Pancreas (tissue), 10 donors: ENCODE data around the gene NOL4L. TPM values are rescaled to one million over a fixed set of nuclear protein-coding genes. Genes with fewer than 3 reads are reported as not detected.
A peak's percentile ranks its signal among the peaks of the same experiment; 100 is the strongest.

Experiments used
- ATAC-seq, 4 donors: fragments of 200-7000 bp; cut with Tn5 transposase; one replicate each; pipeline versions ENCODE4 v1.8.0 to v1.9.1; 2020; ENCODE audit warnings: mild to moderate bottlenecking in 4 of 4, moderate library complexity in 4 of 4
- DNase-seq, 6 donors: peaks; one replicate each; pipeline ENCODE4 v3.0.0-alpha.2; 2020
- FAIRE-seq: peaks from 2 replicates; lab custom pipeline; 2012; peaks lifted over from hg19 to GRCh38; lab: Jason Lieb, UNC
- H3K27ac ChIP-seq, 4 donors: fragments of 200-600 bp; sonication (generic); 1 replicate in 3 of 4; 2 replicates in 1 of 4; pipeline versions ENCODE4 v1.5.0 to v1.8.0; 2020
- H3K27me3 ChIP-seq, 4 donors: fragments of 200-600 bp; one replicate each; pipeline ENCODE4 v1.8.0; 2021
- H3K36me3 ChIP-seq, 3 donors: fragments of 200-600 bp; sonication (generic) in 1 of 3; one replicate each; pipeline versions ENCODE4 v1.5.0 to v1.8.0; 2020 to 2021
- H3K4me1 ChIP-seq, 3 donors: fragments of 200-600 bp; one replicate each; pipeline ENCODE4 v1.8.0; 2021
- H3K4me3 ChIP-seq, 4 donors: fragments of 200-600 bp; sonication (generic) in 2 of 4; one replicate each; pipeline versions ENCODE4 v1.5.0 to v1.8.0; 2020 to 2021
- H3K9me3 ChIP-seq, 4 donors: fragments of 200-600 bp; one replicate each; pipeline ENCODE4 v1.8.0; 2021
- CTCF ChIP-seq, 4 donors: fragments of 200-600 bp; sonication (generic) in 3 of 4; IDR thresholded peaks; one replicate each; pipeline versions ENCODE4 v1.5.0 to v1.8.0; 2021; ENCODE audit warnings: antibody characterized with exemption in 4 of 4
- WGBS, 2 donors: extraction: QIAGEN DNeasy Blood & Tissue Kit; methylation state at CpG; one replicate each; pipeline ENCODE4 v1.1.7; 2013; 5-methylcytosine and 5-hydroxymethylcytosine counted together
- intact Hi-C, 3 donors: fragments of 100-400 bp; cut with DNase I; formaldehyde crosslinking; loops; one replicate each; pipeline versions ENCODE4 v1.11.1 to v1.14.2; 2022
- polyA plus RNA-seq, 2 donors: library from polyadenylated mRNA; stranded (reverse); fragments of 200-250 nt; gene quantifications; one replicate each; pipeline ENCODE4 v1.2.3, GENCODE V29; 2013
- total RNA-seq, 6 donors: library from RNA; stranded (reverse); fragmentation: NEBNext Ultra II Directional in 4 of 6; extraction: Animal tissue kit (Norgen Biotek cat#: 25700) in 4 of 6; gene quantifications; one replicate each; pipeline versions ENCODE4 v1.2.1 to v1.2.4, GENCODE V29; 2021 to 2023
- donor health status: healthy with polysubstance abuse.
- donor health status: DM: no; HTN: no; CAD: no; lungs with moderate emphysema.
- donor health status: DM: no; HTN: no; CAD: no.
- donor health status: control.
- donor health status: control.
- donor health status: Bipolar disorder and iron deficiency.
- donor health status: DM: yes; HTN: yes; CAD: no.
- donor health status: DM: no; HTN: no; CAD: no.
- donor health status: DM: no; HTN: no; CAD: no.
- donor health status: DM: yes; HTN: yes; CAD: no.

The NOL4L gene
- total and polyA plus RNA-seq, 8 donors, result 8.7 to 14.5 (median 10.2) TPM

- Histone ChIP-seq H3K9me3 (no peaks in the 10 kb centered on the region), H3K27ac (no peak overlapping the region), H3K4me1 (peaks cover 30 to 38% (median 32%) of the 10 kb centered on the region in 3 donors), H3K36me3 (peaks cover 0 to 24% (median 8%) of the 10 kb centered on the region in 3 donors), H3K27me3 (no peaks in the 10 kb centered on the region), H3K4me3 (no peak overlapping the region)
- FAIRE-seq, result no peak
- no peak for TF ChIP-seq CTCF (IDR thresholded peaks at IDR 0.05)
- peak in 4 of 6 donors; percentile 15 to 66 (median 40) for DNase-seq
- WGBS, 2 donors, result 81 to 85% methylated on average over 12 of the region's 12 CpGs
- intact Hi-C loops, result no loop called here
- ATAC-seq, result no peak
Observed at GRCh38 chr20:32455171-32455900, 129.8 kb downstream of the NOL4L start.

- H3K4me3 ChIP-seq, result no peak overlapping the region
- ATAC-seq, result no peak
- H3K27me3 ChIP-seq, result no peaks in the 10 kb centered on the region
- H3K4me1 ChIP-seq, result peaks cover 36 to 45% (median 41%) of the 10 kb centered on the region in 3 donors
- no peak for FAIRE-seq
- intact Hi-C loops, result no loop called here
- peak in 3 of 6 donors; percentile 27 to 70 (median 43) for DNase-seq
- no peak overlapping the region for H3K27ac ChIP-seq
- no peaks in the 10 kb centered on the region for H3K9me3 ChIP-seq
- TF ChIP-seq CTCF (IDR thresholded peaks at IDR 0.05), result no peak
- H3K36me3 ChIP-seq, result peaks cover 0 to 24% (median 8%) of the 10 kb centered on the region in 3 donors
- 84 to 85% methylated on average over 28 to 31 of the region's 31 CpGs for WGBS, 2 donors
Observed at GRCh38 chr20:32454164-32455145, 130.7 kb downstream of the NOL4L start.

GRCh38 chr20:32453467-32454163, 131.5 kb downstream of the NOL4L start:
- Histone ChIP-seq H3K27ac (no peak overlapping the region), H3K27me3 (no peaks in the 10 kb centered on the region), H3K4me1 (peaks cover 38 to 47% (median 43%) of the 10 kb centered on the region in 3 donors), H3K36me3 (peaks cover 0 to 24% (median 8%) of the 10 kb centered on the region in 3 donors), H3K9me3 (no peaks in the 10 kb centered on the region), H3K4me3 (no peak overlapping the region)
- ATAC-seq (no peak), FAIRE-seq (no peak), DNase-seq (peak in 3 of 6 donors; percentile 24 to 48 (median 47))
- 88 to 91% methylated on average over 28 of the region's 28 CpGs for WGBS, 2 donors
- no peak for TF ChIP-seq CTCF (IDR thresholded peaks at IDR 0.05)
- intact Hi-C loops, result no loop called here

GRCh38 chr20:32452776-32453466, 132.2 kb downstream of the NOL4L start:
- ATAC-seq (no peak), DNase-seq (peak in 3 of 6 donors; percentile 29 to 67 (median 53)), FAIRE-seq (no peak)
- intact Hi-C loops, result no loop called here
- no peaks in the 10 kb centered on the region for H3K27me3 ChIP-seq
- TF ChIP-seq CTCF (IDR thresholded peaks at IDR 0.05), result no peak
- H3K4me3 ChIP-seq, result no peak overlapping the region
- H3K27ac ChIP-seq, result no peak overlapping the region
- H3K9me3 ChIP-seq, result no peaks in the 10 kb centered on the region
- H3K4me1 ChIP-seq, result peaks cover 38 to 49% (median 43%) of the 10 kb centered on the region in 3 donors
- WGBS, 2 donors, result 91 to 95% methylated on average over 24 of the region's 24 CpGs
- peaks cover 0 to 24% (median 8%) of the 10 kb centered on the region in 3 donors for H3K36me3 ChIP-seq
